ENCODE results near the gene ACOD1. TPM values are rescaled to one million over a fixed set of nuclear protein-coding genes. Genes with fewer than 3 reads are reported as not detected.

Gene ACOD1
- total and polyA plus RNA-seq, 4 donors = 0.08 TPM; not detected in 3

- H3K9ac ChIP-seq (ENCODE audit: low read depth in 1 of 2, low read length in 2 of 2) = no peak overlapping the region
- no peaks in the 10 kb centered on the region for H3K36me3 ChIP-seq (ENCODE audit: control insufficient read depth in 4 of 4, insufficient read depth in 3 of 4, low read depth in 1 of 4, low read length in 3 of 4)
- H3K4me1 ChIP-seq (ENCODE audit: control insufficient read depth in 4 of 4, insufficient read depth in 4 of 4, low read length in 3 of 4) = no peaks in the 10 kb centered on the region
- DNase-seq (ENCODE audit: low spot score) = no peak
- WGBS = 86% methylated on average over 6 of the region's 6 CpGs
- peaks cover 0 to 2% (median 0%) of the 10 kb centered on the region in 4 donors for H3K27me3 ChIP-seq (ENCODE audit: control insufficient read depth in 4 of 4, insufficient read depth in 4 of 4, low read length in 3 of 4)
- TF ChIP-seq JUND (IDR thresholded peaks at IDR 0.05) = no peak
- TF ChIP-seq HNF4G (IDR thresholded peaks at IDR 0.05) = no peak
- no peak for TF ChIP-seq GABPA (IDR thresholded peaks at IDR 0.05 in 1 of 2, conservative IDR thresholded peaks at IDR 0.05 in 1 of 2)
- no peak for TF ChIP-seq MAX (IDR thresholded peaks at IDR 0.05)
- no peak for TF ChIP-seq NR2F2 (IDR thresholded peaks at IDR 0.05)
- no peak for TF ChIP-seq TAF1 (conservative IDR thresholded peaks at IDR 0.05)
- no peak for TF ChIP-seq YY1 (IDR thresholded peaks at IDR 0.05)
- TF ChIP-seq FOXA2 (IDR thresholded peaks at IDR 0.05) = no peak
- no peak for TF ChIP-seq HNF4A (conservative IDR thresholded peaks at IDR 0.05)
- no peak overlapping the region for H3K4me3 ChIP-seq (ENCODE audit: low read depth in 1 of 3, low read length in 3 of 3)
- no peak overlapping the region for H3K27ac ChIP-seq (ENCODE audit: low read depth in 1 of 2, low read length in 2 of 2)
- H3K9me3 ChIP-seq (ENCODE audit: control insufficient read depth in 4 of 4, low read length in 3 of 4) = no peaks in the 10 kb centered on the region
Measured at GRCh38 chr13:76968041-76968440, 19.7 kb downstream of the ACOD1 start.

- WGBS = 80% methylated on average over 5 of the region's 5 CpGs
Measured at GRCh38 chr13:76969488-76970365, 21.4 kb downstream of the ACOD1 start.

GRCh38 chr13:76971215-76971614 lies 22.9 kb downstream of the ACOD1 start:
- Histone ChIP-seq H3K4me1 (ENCODE audit: control insufficient read depth in 4 of 4, insufficient read depth in 4 of 4, low read length in 3 of 4) (no peaks in the 10 kb centered on the region), H3K27ac (ENCODE audit: low read depth in 1 of 2, low read length in 2 of 2) (no peak overlapping the region), H3K4me3 (ENCODE audit: low read depth in 1 of 3, low read length in 3 of 3) (no peak overlapping the region), H3K9ac (ENCODE audit: low read depth in 1 of 2, low read length in 2 of 2) (no peak overlapping the region), H3K36me3 (ENCODE audit: control insufficient read depth in 4 of 4, insufficient read depth in 3 of 4, low read depth in 1 of 4, low read length in 3 of 4) (no peaks in the 10 kb centered on the region), H3K9me3 (ENCODE audit: control insufficient read depth in 4 of 4, low read length in 3 of 4) (no peaks in the 10 kb centered on the region), H3K27me3 (ENCODE audit: control insufficient read depth in 4 of 4, insufficient read depth in 4 of 4, low read length in 3 of 4) (peaks cover 0 to 8% (median 0%) of the 10 kb centered on the region in 4 donors)
- WGBS = 68% methylated on average over 3 of the region's 3 CpGs
- DNase-seq (ENCODE audit: low spot score) = no peak
- TF ChIP-seq JUND (IDR thresholded peaks at IDR 0.05) (no peak), ZBTB33 (IDR thresholded peaks at IDR 0.05) (no peak), MAX (IDR thresholded peaks at IDR 0.05) (no peak), SP1 (IDR thresholded peaks at IDR 0.05) (no peak), GABPA (IDR thresholded peaks at IDR 0.05 in 1 of 2, conservative IDR thresholded peaks at IDR 0.05 in 1 of 2) (no peak), TAF1 (conservative IDR thresholded peaks at IDR 0.05) (no peak), EGR1 (IDR thresholded peaks at IDR 0.05; ENCODE audit: low read depth in 2 of 2) (no peak)

More at GRCh38 chr13:76969488-76970365, 21.4 kb downstream of the ACOD1 start:
- Histone ChIP-seq H3K27ac (ENCODE audit: low read depth in 1 of 2, low read length in 2 of 2) (no peak overlapping the region), H3K36me3 (ENCODE audit: control insufficient read depth in 4 of 4, insufficient read depth in 3 of 4, low read depth in 1 of 4, low read length in 3 of 4) (no peaks in the 10 kb centered on the region), H3K9ac (ENCODE audit: low read depth in 1 of 2, low read length in 2 of 2) (no peak overlapping the region), H3K4me3 (ENCODE audit: low read depth in 1 of 3, low read length in 3 of 3) (no peak overlapping the region), H3K9me3 (ENCODE audit: control insufficient read depth in 4 of 4, low read length in 3 of 4) (no peaks in the 10 kb centered on the region), H3K4me1 (ENCODE audit: control insufficient read depth in 4 of 4, insufficient read depth in 4 of 4, low read length in 3 of 4) (no peaks in the 10 kb centered on the region), H3K27me3 (ENCODE audit: control insufficient read depth in 4 of 4, insufficient read depth in 4 of 4, low read length in 3 of 4) (peaks cover 0 to 2% (median 0%) of the 10 kb centered on the region in 4 donors)
- TF ChIP-seq RAD21 (IDR thresholded peaks at IDR 0.05) (no peak), FOXA2 (IDR thresholded peaks at IDR 0.05) (no peak), HNF4A (conservative IDR thresholded peaks at IDR 0.05) (no peak), NR2F2 (IDR thresholded peaks at IDR 0.05) (no peak), EGR1 (IDR thresholded peaks at IDR 0.05; ENCODE audit: low read depth in 2 of 2) (no peak), TAF1 (conservative IDR thresholded peaks at IDR 0.05) (no peak), YY1 (IDR thresholded peaks at IDR 0.05) (no peak)
- no peak for DNase-seq (ENCODE audit: low spot score)

Measured in liver (tissue), 9 donors.